ENCODE results near the gene DCAF5.

Gene DCAF5

GRCh38 chr14:69086537-69086936 is 66.4 kb downstream of the DCAF5 start:
- TF ChIP-seq, protein P1, sequence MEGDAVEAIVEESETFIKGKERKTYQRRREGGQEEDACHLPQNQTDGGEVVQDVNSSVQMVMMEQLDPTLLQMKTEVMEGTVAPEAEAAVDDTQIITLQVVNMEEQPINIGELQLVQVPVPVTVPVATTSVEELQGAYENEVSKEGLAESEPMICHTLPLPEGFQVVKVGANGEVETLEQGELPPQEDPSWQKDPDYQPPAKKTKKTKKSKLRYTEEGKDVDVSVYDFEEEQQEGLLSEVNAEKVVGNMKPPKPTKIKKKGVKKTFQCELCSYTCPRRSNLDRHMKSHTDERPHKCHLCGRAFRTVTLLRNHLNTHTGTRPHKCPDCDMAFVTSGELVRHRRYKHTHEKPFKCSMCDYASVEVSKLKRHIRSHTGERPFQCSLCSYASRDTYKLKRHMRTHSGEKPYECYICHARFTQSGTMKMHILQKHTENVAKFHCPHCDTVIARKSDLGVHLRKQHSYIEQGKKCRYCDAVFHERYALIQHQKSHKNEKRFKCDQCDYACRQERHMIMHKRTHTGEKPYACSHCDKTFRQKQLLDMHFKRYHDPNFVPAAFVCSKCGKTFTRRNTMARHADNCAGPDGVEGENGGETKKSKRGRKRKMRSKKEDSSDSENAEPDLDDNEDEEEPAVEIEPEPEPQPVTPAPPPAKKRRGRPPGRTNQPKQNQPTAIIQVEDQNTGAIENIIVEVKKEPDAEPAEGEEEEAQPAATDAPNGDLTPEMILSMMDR (IDR thresholded peaks at IDR 0.05; ENCODE audit: low read depth, low read length): no peak
- TF ChIP-seq, protein P2, sequence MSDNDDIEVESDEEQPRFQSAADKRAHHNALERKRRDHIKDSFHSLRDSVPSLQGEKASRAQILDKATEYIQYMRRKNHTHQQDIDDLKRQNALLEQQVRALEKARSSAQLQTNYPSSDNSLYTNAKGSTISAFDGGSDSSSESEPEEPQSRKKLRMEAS (IDR thresholded peaks at IDR 0.05; ENCODE audit: low read depth, low read length): no peak
- TF ChIP-seq MYC (IDR thresholded peaks at IDR 0.05; ENCODE audit: low read depth, low read length) (no peak), POLR2A (IDR thresholded peaks at IDR 0.05; ENCODE audit: extremely low read depth, insufficient read length) (no peak)
- H3K4me3 ChIP-seq (ENCODE audit: low read depth, low read length): no peak overlapping the region
- DNase-seq (ENCODE audit: low read depth): no peak

DNA sequence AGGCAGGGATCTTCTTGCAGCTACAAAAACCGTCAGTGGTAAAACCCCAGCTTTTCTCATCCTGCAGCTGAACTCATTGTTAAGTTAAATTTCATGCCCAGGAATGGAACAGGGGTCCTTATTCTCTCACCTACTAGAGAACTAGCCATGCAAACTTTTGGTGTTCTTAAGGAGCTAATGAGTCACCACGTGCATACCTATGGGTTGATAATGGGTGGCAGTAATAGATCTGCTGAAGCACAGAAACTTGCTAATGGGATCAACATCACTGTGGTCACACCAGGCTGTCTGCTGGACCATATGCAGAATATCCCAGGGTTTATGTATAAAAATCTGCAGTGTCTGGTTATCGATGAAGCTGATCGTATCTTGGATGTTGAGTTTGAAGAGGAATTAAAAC is 68.9 kb downstream of the DCAF5 start:
- DNase-seq (ENCODE audit: low read depth): no peak
- no peak overlapping the region for H3K4me3 ChIP-seq (ENCODE audit: low read depth, low read length)
- TF ChIP-seq POLR2A (IDR thresholded peaks at IDR 0.05; ENCODE audit: extremely low read depth, insufficient read length): no peak
- TF ChIP-seq, protein P1 (IDR thresholded peaks at IDR 0.05; ENCODE audit: low read depth, low read length): no peak

GRCh38 chr14:69083181-69083580 is 69.7 kb downstream of the DCAF5 start:
- no peak for DNase-seq (ENCODE audit: low read depth)
- H3K4me3 ChIP-seq (ENCODE audit: low read depth, low read length): no peak overlapping the region
- TF ChIP-seq, protein P2 (IDR thresholded peaks at IDR 0.05; ENCODE audit: low read depth, low read length): no peak
- TF ChIP-seq POLR2A (IDR thresholded peaks at IDR 0.05; ENCODE audit: extremely low read depth, insufficient read length) (no peak), MYC (IDR thresholded peaks at IDR 0.05; ENCODE audit: low read depth, low read length) (no peak)
- TF ChIP-seq, protein P1 (IDR thresholded peaks at IDR 0.05; ENCODE audit: low read depth, low read length): no peak

- no peak overlapping the region for H3K4me3 ChIP-seq (ENCODE audit: low read depth, low read length)
- DNase-seq (ENCODE audit: low read depth): no peak
- TF ChIP-seq, protein P1 (IDR thresholded peaks at IDR 0.05; ENCODE audit: low read depth, low read length): no peak
- TF ChIP-seq POLR2A (IDR thresholded peaks at IDR 0.05; ENCODE audit: extremely low read depth, insufficient read length): no peak
- TF ChIP-seq MYC (IDR thresholded peaks at IDR 0.05; ENCODE audit: low read depth, low read length): no peak
- TF ChIP-seq, protein P2 (IDR thresholded peaks at IDR 0.05; ENCODE audit: low read depth, low read length): no peak
Observed at GRCh38 chr14:69081271-69081670, 71.6 kb downstream of the DCAF5 start.

DNA sequence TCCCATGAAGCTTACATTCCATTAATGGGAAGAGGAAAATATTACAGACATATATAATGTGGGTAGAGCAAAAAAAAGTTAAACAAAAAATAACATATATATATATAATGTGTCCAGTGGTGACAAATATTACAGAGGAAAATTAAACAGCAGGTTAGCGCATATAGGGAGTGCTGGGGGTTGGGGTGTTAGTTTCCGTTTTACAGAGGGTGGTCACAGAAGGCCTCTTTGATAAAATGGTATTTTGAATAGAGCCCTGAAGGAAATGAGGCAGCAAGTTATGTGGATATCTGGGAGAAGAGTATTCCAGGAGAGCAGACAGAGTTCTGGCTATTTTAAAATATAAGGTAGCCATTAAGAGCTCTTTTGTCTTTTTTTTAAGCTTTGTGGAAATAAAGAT is 73.2 kb downstream of the DCAF5 start:
- no peak for DNase-seq (ENCODE audit: low read depth)
- H3K4me3 ChIP-seq (ENCODE audit: low read depth, low read length): no peak overlapping the region
- TF ChIP-seq POLR2A (IDR thresholded peaks at IDR 0.05; ENCODE audit: extremely low read depth, insufficient read length) (no peak), MYC (IDR thresholded peaks at IDR 0.05; ENCODE audit: low read depth, low read length) (no peak)
- TF ChIP-seq, protein P2 (IDR thresholded peaks at IDR 0.05; ENCODE audit: low read depth, low read length): no peak
- TF ChIP-seq, protein P1 (IDR thresholded peaks at IDR 0.05; ENCODE audit: low read depth, low read length): no peak

DNA sequence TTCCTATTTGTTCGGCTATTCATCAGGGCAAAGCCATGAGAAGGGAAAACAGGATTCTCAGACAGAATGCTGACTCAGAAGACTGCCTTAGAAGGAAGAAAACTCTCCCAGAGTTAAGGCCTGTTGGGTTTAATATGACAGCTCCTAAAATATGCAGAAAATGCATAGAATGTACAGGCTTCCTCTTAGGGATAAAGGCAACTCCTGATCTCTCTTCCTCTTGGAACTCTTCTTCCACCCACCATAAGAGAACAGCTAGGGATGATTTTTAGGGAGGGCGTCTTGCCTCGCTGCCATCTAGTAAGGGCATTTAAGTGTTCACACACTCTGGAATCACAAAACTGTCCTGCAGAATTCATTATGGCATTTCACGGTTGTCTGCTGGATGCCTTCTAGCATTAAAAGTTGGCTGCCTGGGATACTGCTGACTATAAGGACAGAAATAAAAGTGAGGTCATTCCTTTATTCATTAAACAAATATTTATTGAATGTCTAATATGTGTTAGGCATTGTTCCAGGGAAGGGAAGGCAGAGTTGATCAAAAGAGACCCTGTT is 73.7 kb downstream of the DCAF5 start:
- no peak for DNase-seq (ENCODE audit: low read depth)
- no peak overlapping the region for H3K4me3 ChIP-seq (ENCODE audit: low read depth, low read length)
- TF ChIP-seq POLR2A (IDR thresholded peaks at IDR 0.05; ENCODE audit: extremely low read depth, insufficient read length) (no peak), MYC (IDR thresholded peaks at IDR 0.05; ENCODE audit: low read depth, low read length) (no peak)
- TF ChIP-seq, protein P1 (IDR thresholded peaks at IDR 0.05; ENCODE audit: low read depth, low read length): no peak
- TF ChIP-seq, protein P2 (IDR thresholded peaks at IDR 0.05; ENCODE audit: low read depth, low read length): no peak

Data from NB4 (cell line).